Esophagus (tissue), 2 donors: ENCODE results near the gene CCR5AS.
"Not testable (repeated sequence)": the region's sequence is repeated elsewhere in the genome, so short reads cannot be mapped to it uniquely, and the experiment has no call there.

Source experiments
- H3K27ac ChIP-seq, 2 donors: one replicate each; pipeline ENCODE4 v1.5.1; 2013; ENCODE audit warnings: low read depth in 2 of 2, mild to moderate bottlenecking in 2 of 2, inconsistent platforms in 1 of 2, low read length in 1 of 2, moderate library complexity in 1 of 2
- H3K27me3 ChIP-seq, 2 donors: one replicate each; pipeline ENCODE4 v1.6.1; 2013; ENCODE audit warnings: low read length in 2 of 2, control low read depth in 1 of 2, mild to moderate bottlenecking in 1 of 2; ENCODE audit not compliant: insufficient read depth in 2 of 2, control insufficient read depth in 1 of 2
- H3K36me3 ChIP-seq, 2 donors: one replicate each; pipeline ENCODE4 v1.6.1; 2013; ENCODE audit warnings: low read length in 1 of 2; ENCODE audit not compliant: control insufficient read depth in 2 of 2, insufficient read depth in 2 of 2
- H3K4me1 ChIP-seq, 2 donors: one replicate each; pipeline ENCODE4 v1.6.1; 2013; ENCODE audit warnings: low read length in 1 of 2; ENCODE audit not compliant: control insufficient read depth in 2 of 2, insufficient read depth in 2 of 2
- H3K4me3 ChIP-seq, 2 donors: one replicate each; pipeline ENCODE4 v1.5.1; 2013; ENCODE audit warnings: low read length in 2 of 2, mild to moderate bottlenecking in 2 of 2, low read depth in 1 of 2, moderate library complexity in 1 of 2
- H3K9me3 ChIP-seq, 2 donors: one replicate each; pipeline ENCODE4 v1.6.1; 2013; ENCODE audit warnings: mild to moderate bottlenecking in 2 of 2, low read depth in 1 of 2, low read length in 1 of 2, moderate library complexity in 1 of 2; ENCODE audit not compliant: control insufficient read depth in 2 of 2, insufficient read depth in 1 of 2
- WGBS, 2 donors: extraction: QIAGEN DNeasy Blood & Tissue Kit; methylation state at CpG; one replicate each; pipeline ENCODE4 v1.1.7; 2013; 5-methylcytosine and 5-hydroxymethylcytosine counted together
- donor health status: healthy with polysubstance abuse.
- donor health status: Bipolar disorder and iron deficiency.

CCR5AS gene

DNA sequence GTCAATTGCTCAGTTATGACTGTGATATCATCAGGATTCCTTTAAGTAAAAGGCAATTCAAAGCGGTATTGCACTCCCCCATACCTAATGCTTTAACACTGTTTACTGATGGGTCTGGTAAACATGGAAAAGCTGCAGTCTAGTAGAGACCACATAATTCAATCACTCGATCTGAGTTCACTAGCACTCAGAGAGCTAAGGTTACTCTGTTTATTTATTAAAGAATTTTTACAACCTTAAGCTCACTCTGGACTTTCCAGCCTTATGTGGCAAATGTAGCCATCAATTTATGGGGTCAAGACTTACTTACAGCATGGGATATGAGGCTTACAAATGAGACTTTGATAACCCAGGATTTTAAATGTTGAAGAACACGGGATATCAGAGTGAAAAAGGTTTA lies 71.3 kb downstream of the CCR5AS start:
- Histone ChIP-seq H3K27ac (no peak overlapping the region), H3K4me3 (no peak overlapping the region), H3K27me3 (peaks cover 0 to 2% of the 10 kb centered on the region in 2 donors), H3K36me3 (no peaks in the 10 kb centered on the region), H3K4me1 (no peaks in the 10 kb centered on the region), H3K9me3 (peaks cover 2 to 5% of the 10 kb centered on the region in 2 donors)
- WGBS, 2 donors: 61 to 65% methylated on average over 3 of the region's 3 CpGs

GRCh38 chr3:46334741-46335478 lies 72.0 kb downstream of the CCR5AS start:
- no peak overlapping the region for H3K4me3 ChIP-seq
- peaks cover 2 to 5% of the 10 kb centered on the region in 2 donors for H3K9me3 ChIP-seq
- H3K36me3 ChIP-seq: no peaks in the 10 kb centered on the region
- no peak overlapping the region for H3K27ac ChIP-seq
- whole genome bisulfite sequencing, 2 donors: 36 to 38% methylated on average over 4 of the region's 4 CpGs
- no peaks in the 10 kb centered on the region for H3K4me1 ChIP-seq
- H3K27me3 ChIP-seq: peaks cover 0 to 2% of the 10 kb centered on the region in 2 donors

DNA sequence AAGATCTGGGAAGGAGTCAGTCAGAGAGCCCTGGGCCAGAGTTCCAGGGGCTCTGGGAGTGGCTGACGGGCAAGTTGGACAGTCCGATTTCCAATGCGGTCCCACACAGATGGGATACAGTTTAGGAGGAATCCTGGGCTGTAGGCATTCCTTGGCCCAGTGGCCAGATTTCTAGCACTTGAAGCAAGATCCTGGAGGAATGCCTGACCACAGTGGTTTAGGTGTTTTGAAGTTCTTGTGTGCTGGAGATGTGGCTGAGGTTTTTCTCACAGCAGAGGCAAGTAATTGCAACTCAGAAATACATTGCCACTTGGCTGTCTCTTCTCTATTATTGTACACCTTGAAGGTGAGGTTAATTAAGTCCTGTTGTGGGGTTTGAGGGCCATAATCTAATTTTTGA lies 76.2 kb downstream of the CCR5AS start:
- H3K9me3 ChIP-seq, H3K4me1 ChIP-seq, H3K27ac ChIP-seq, H3K27me3 ChIP-seq, H3K36me3 ChIP-seq, H3K4me3 ChIP-seq: not testable (repeated sequence)
- WGBS, 2 donors: 84 to 100% methylated on average over 3 of the region's 3 CpGs

- WGBS, 2 donors: 49 to 55% methylated on average over 1 of the region's 1 CpG
- Histone ChIP-seq H3K4me3 (no peak overlapping the region), H3K27ac (no peak overlapping the region), H3K27me3 (peaks cover 0 to 3% of the 10 kb centered on the region in 2 donors), H3K4me1 (no peaks in the 10 kb centered on the region), H3K9me3 (no peaks in the 10 kb centered on the region), H3K36me3 (no peaks in the 10 kb centered on the region)
These were observed 81.1 kb downstream of the CCR5AS start for GRCh38 chr3:46325645-46326300.

DNA sequence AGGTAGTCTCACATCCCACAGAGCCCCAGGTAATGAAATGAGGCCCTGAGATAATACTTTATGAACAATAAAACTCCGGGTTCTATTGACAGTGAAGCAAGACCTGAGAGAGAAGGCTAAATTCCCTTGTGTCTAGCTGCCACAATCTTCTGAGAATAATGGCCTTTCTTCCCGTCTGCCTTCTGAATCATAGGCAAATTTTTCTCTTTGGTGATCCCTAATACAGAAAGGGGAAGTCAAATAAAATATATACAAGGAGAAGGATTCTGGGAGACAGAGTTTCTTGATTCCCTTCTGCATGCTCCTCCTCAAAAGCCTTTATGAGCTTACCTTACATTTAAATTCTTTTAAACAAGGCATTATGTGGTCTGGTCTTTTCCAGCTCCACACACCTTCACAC lies 82.8 kb downstream of the CCR5AS start:
- Histone ChIP-seq H3K27me3 (peaks cover 0 to 3% of the 10 kb centered on the region in 2 donors), H3K4me3 (no peak overlapping the region), H3K36me3 (no peaks in the 10 kb centered on the region), H3K4me1 (no peaks in the 10 kb centered on the region), H3K9me3 (no peaks in the 10 kb centered on the region), H3K27ac (no peak overlapping the region)
- 69 to 79% methylated on average over 2 of the region's 2 CpGs for WGBS, 2 donors

DNA sequence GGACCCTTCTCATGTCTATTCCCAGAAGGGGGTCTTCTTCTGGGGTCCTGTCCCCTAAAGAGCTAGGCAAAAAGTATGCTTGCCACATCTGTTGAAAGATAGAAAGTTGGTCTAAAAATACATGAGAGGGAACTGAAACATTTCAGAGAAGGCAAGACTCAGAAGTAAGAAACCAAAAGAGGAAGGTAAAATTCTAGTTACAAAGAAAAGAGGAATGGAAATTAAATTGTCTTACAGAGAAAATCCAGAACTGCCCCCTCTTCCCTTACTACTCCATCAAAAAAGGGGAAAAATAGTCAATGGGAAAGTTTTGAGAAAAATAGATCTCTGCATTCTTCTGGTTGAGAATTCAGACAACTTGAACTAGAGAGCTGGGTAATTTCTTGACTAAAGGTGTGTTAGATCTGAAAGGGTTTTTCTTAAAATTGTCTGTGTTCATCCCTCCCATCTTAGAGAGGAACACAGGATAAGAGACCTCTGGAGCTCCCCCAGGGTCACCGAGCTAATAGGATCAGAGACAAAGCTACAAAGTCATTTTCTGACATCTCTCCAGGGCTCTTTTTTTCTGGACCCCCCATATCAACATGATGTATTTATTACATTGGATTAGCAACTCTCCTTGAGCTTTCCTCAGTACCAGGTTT lies 85.3 kb downstream of the CCR5AS start:
- no peaks in the 10 kb centered on the region for H3K4me1 ChIP-seq
- H3K27me3 ChIP-seq: peaks cover 0 to 3% of the 10 kb centered on the region in 2 donors
- H3K27ac ChIP-seq: no peak overlapping the region
- no peaks in the 10 kb centered on the region for H3K9me3 ChIP-seq
- 82 to 84% methylated on average over 1 of the region's 1 CpG for WGBS, 2 donors
- H3K4me3 ChIP-seq: no peak overlapping the region
- no peaks in the 10 kb centered on the region for H3K36me3 ChIP-seq

DNA sequence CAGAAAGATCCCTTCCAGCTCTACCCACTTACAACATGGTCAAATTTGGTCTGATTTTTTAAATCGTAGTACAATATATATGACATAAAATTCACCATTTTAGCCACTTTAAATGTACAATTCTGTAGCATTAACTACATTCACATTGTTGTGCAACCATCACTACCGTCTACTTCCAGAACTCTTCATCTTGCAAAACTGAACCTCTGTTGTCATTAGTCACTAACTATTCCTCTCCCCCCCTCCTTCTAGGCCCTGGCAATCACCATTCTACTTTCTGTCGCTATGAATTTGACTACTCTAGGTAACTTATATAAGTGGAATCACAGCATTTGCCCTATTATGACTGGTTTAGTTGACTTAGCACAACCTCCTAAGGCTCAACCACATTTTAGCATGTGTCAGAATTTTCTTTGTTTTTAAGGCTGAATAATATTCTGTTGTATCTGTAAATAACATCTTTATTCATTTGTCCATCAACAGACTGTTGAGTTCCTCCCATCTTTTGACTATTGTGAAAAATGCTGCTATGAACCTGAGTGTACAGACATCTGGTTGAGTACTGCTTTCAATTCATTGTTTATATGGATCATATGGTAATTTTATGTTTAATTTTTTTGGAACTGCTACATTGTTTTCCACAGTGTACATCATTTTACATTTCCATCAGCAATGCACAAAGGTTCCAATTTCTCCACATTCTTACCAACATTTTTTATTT lies 88.5 kb downstream of the CCR5AS start:
- WGBS, 2 donors: 81 to 85% methylated on average over 3 of the region's 3 CpGs
- no peak overlapping the region for H3K27ac ChIP-seq
- no peaks in the 10 kb centered on the region for H3K36me3 ChIP-seq
- no peak overlapping the region for H3K4me3 ChIP-seq
- H3K4me1 ChIP-seq: no peaks in the 10 kb centered on the region
- peaks cover 0 to 3% of the 10 kb centered on the region in 2 donors for H3K27me3 ChIP-seq
- H3K9me3 ChIP-seq: no peaks in the 10 kb centered on the region

GRCh38 chr3:46316206-46316605 lies 90.7 kb downstream of the CCR5AS start:
- Histone ChIP-seq H3K36me3 (no peaks in the 10 kb centered on the region), H3K4me3 (no peak overlapping the region), H3K27me3 (no peaks in the 10 kb centered on the region), H3K27ac (no peak overlapping the region), H3K9me3 (no peaks in the 10 kb centered on the region), H3K4me1 (no peaks in the 10 kb centered on the region)

- Histone ChIP-seq H3K4me3 (no peak overlapping the region), H3K4me1 (no peaks in the 10 kb centered on the region), H3K27me3 (no peaks in the 10 kb centered on the region)
These were observed 92.3 kb downstream of the CCR5AS start for GRCh38 chr3:46314517-46314916.

More at GRCh38 chr3:46314517-46314916, 92.3 kb downstream of the CCR5AS start:
- Histone ChIP-seq H3K9me3 (no peaks in the 10 kb centered on the region), H3K27ac (no peak overlapping the region), H3K36me3 (no peaks in the 10 kb centered on the region)
